Large intestine (tissue), 12 donors: ENCODE measurements around the gene GAPT. TPM values are rescaled to one million over a fixed set of nuclear protein-coding genes. Genes with fewer than 3 reads are reported as not detected.

Source experiments
- DNase-seq, 2 donors: peaks; one replicate each; pipeline versions ENCODE4 v3.0.0 to v3.0.0-alpha.2; 2013
- H3K27ac ChIP-seq: one replicate; pipeline ENCODE4 v1.5.1; 2013; ENCODE audit warnings: low read length
- H3K27me3 ChIP-seq: 2 replicates; pipeline ENCODE4 v1.6.1; 2013; ENCODE audit warnings: low read length; ENCODE audit not compliant: control insufficient read depth, insufficient read depth
- H3K36me3 ChIP-seq: 2 replicates; pipeline ENCODE4 v1.6.1; 2013; ENCODE audit warnings: low read length; ENCODE audit not compliant: control insufficient read depth, insufficient read depth
- H3K4me1 ChIP-seq: one replicate; pipeline ENCODE4 v1.6.1; 2013; ENCODE audit warnings: low read length; ENCODE audit not compliant: control insufficient read depth, insufficient read depth
- H3K4me3 ChIP-seq: one replicate; pipeline ENCODE4 v1.5.1; 2013; ENCODE audit warnings: low read length
- H3K9me3 ChIP-seq: one replicate; pipeline ENCODE4 v1.6.1; 2013; ENCODE audit warnings: mild to moderate bottlenecking, low read depth, low read length, moderate library complexity; ENCODE audit not compliant: control insufficient read depth
- WGBS: methylation state at CpG from one replicate; pipeline ENCODE4 v1.1.5; 2013; ENCODE audit warnings: low lambda C conversion rate; ENCODE audit not compliant: insufficient coverage; 5-methylcytosine and 5-hydroxymethylcytosine counted together
- long read RNA-seq, 11 donors: transcript quantifications; one replicate each; lab custom pipeline, GENCODE V29; 2026
- polyA plus RNA-seq: library from polyadenylated mRNA; unstranded; fragments of 120-200 nt; gene quantifications from one replicate; pipeline ENCODE4 v1.2.1, GENCODE V29; 2013

The GAPT gene
- polyA plus RNA-seq = 0.57 TPM
- long read RNA-seq, donor 1, partial matches to known transcripts = 0 of 1 reads
- long read RNA-seq, donor 1, other reads (novel, unspliced or antisense) = 0 of 1 reads
- long read RNA-seq, donor 2, partial matches to known transcripts = 0 of 1 reads
- long read RNA-seq, donor 2, other reads (novel, unspliced or antisense) = 0 of 1 reads
- long read RNA-seq, donor 3, partial matches to known transcripts = 0 of 1 reads
- long read RNA-seq, donor 3, other reads (novel, unspliced or antisense) = 0 of 1 reads
- long read RNA-seq, donor 4 = 0 reads
- long read RNA-seq, donor 5 = 0 reads
- long read RNA-seq, donor 6, partial matches to known transcripts = 0 of 2 reads
- long read RNA-seq, donor 6, other reads (novel, unspliced or antisense) = 0 of 2 reads
- long read RNA-seq, donor 7 = 0 reads
- long read RNA-seq, donor 8 = 0 reads
- long read RNA-seq, donor 9 = 0 reads
- long read RNA-seq, donor 10 = 0 reads
- long read RNA-seq, donor 11 = 0 reads

DNA sequence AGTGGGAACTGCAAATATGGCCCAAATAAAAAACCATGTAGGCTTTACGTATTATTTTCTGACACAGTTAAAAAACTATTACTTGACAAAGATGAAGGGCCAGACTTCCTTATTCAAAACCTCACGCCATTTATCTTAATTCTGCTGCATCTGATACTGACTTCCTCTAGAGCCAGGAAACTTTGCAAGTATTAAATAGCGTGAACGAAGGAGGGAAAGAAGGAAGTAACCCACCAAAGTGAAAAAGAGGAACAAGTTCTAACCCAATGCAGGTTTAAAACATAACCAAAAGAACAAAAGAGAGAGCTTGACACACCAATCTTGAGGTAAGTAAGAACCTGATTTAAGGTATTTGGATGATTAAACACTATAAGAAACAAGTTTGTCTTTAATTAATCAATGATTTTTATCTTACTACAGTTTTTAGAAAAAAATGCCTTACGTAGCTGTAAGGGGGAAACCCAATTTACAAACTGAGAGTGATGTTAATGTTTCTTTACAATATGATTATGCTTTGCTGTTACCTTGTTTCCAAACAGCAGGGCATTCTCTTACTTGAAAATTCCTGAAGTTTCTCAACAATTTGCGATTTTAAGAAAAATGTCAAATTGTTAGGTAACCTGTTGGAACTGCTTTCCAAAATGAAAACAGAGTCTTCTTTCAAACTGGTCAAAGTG lies at the start of gene GAPT:
Gene GAPT (plus strand): TSS at position 220 of the 677 bp plus-strand sequence. CDS start 3,102 bp downstream, outside the sequence.
- no peaks in the 10 kb centered on the region for H3K36me3 ChIP-seq
- WGBS = 86% methylated on average over 4 of the region's 6 CpGs
- no peak within 1 kb of the TSS for H3K27ac ChIP-seq
- H3K9me3 ChIP-seq = no peaks in the 10 kb centered on the region
- DNase-seq = no peak
- H3K4me3 ChIP-seq = no peak within 1 kb of the TSS
- peaks cover 5% of the 10 kb centered on the region for H3K27me3 ChIP-seq
- no peaks in the 10 kb centered on the region for H3K4me1 ChIP-seq

DNA sequence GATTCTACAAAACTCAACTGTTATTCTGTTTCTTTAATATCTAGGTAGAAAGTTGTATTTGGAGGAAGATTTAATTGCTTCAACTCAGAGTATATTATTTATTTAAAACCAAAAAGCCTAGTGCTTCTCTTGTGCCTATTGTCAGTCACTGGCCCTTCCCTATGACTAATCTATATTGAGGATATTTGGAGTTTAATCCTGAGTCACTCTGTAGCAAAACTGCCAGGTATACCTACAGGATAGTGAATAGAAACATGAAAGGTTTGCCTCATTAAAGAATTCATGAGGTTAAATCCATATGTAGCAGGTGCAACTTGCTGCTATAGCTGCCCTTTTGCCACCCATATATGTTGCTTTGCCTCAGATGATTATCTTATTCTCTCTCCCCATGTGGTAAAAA lies 46.4 kb upstream of the GAPT start:
- Histone ChIP-seq H3K9me3 (no peaks in the 10 kb centered on the region), H3K36me3 (no peaks in the 10 kb centered on the region), H3K27me3 (no peaks in the 10 kb centered on the region), H3K27ac (no peak overlapping the region), H3K4me3 (no peak overlapping the region), H3K4me1 (no peaks in the 10 kb centered on the region)
- no peak for DNase-seq

GRCh38 chr5:58446024-58446423 lies 45.2 kb upstream of the GAPT start:
- H3K36me3 ChIP-seq = no peaks in the 10 kb centered on the region
- H3K9me3 ChIP-seq = no peaks in the 10 kb centered on the region
- DNase-seq = no peak
- WGBS = 100% methylated on average over 1 of the region's 10 CpGs
- no peaks in the 10 kb centered on the region for H3K27me3 ChIP-seq
- H3K4me3 ChIP-seq = no peak overlapping the region
- no peak overlapping the region for H3K27ac ChIP-seq
- no peaks in the 10 kb centered on the region for H3K4me1 ChIP-seq

- Histone ChIP-seq H3K27ac (no peak overlapping the region), H3K36me3 (no peaks in the 10 kb centered on the region), H3K27me3 (no peaks in the 10 kb centered on the region), H3K4me1 (no peaks in the 10 kb centered on the region), H3K9me3 (no peaks in the 10 kb centered on the region), H3K4me3 (no peak overlapping the region)
- no peak for DNase-seq
- 100% methylated on average over 1 of the region's 2 CpGs for WGBS
Measured at GRCh38 chr5:58447226-58447625, 44.0 kb upstream of the GAPT start.

- DNase-seq = no peak
- Histone ChIP-seq H3K27me3 (no peaks in the 10 kb centered on the region), H3K4me3 (no peak overlapping the region), H3K36me3 (peaks cover 6% of the 10 kb centered on the region), H3K4me1 (no peaks in the 10 kb centered on the region), H3K27ac (no peak overlapping the region), H3K9me3 (no peaks in the 10 kb centered on the region)
- WGBS = 83% methylated on average over 1 of the region's 3 CpGs
Measured at GRCh38 chr5:58450018-58450417, 41.2 kb upstream of the GAPT start.

- Histone ChIP-seq H3K4me1 (no peaks in the 10 kb centered on the region), H3K9me3 (no peaks in the 10 kb centered on the region), H3K27ac (no peak overlapping the region), H3K36me3 (peaks cover 13% of the 10 kb centered on the region), H3K4me3 (no peak overlapping the region), H3K27me3 (no peaks in the 10 kb centered on the region)
- WGBS = 82% methylated on average over 4 of the region's 10 CpGs
- no peak for DNase-seq
Measured at GRCh38 chr5:58450811-58451629, 40.2 kb upstream of the GAPT start.

GRCh38 chr5:58451732-58452565 lies 39.3 kb upstream of the GAPT start:
- peaks cover 13% of the 10 kb centered on the region for H3K36me3 ChIP-seq
- H3K9me3 ChIP-seq = no peaks in the 10 kb centered on the region
- no peak overlapping the region for H3K27ac ChIP-seq
- DNase-seq = no peak
- H3K4me1 ChIP-seq = no peaks in the 10 kb centered on the region
- H3K4me3 ChIP-seq = no peak overlapping the region
- 92% methylated on average over 6 of the region's 8 CpGs for WGBS
- H3K27me3 ChIP-seq = no peaks in the 10 kb centered on the region

GRCh38 chr5:58452566-58453258 lies 38.5 kb upstream of the GAPT start:
- Histone ChIP-seq H3K4me3 (no peak overlapping the region), H3K27ac (no peak overlapping the region), H3K4me1 (no peaks in the 10 kb centered on the region), H3K27me3 (no peaks in the 10 kb centered on the region), H3K36me3 (peaks cover 13% of the 10 kb centered on the region), H3K9me3 (no peaks in the 10 kb centered on the region)
- DNase-seq = no peak
- no CpG with 5 or more reads among the region's 3 CpGs for WGBS

DNA sequence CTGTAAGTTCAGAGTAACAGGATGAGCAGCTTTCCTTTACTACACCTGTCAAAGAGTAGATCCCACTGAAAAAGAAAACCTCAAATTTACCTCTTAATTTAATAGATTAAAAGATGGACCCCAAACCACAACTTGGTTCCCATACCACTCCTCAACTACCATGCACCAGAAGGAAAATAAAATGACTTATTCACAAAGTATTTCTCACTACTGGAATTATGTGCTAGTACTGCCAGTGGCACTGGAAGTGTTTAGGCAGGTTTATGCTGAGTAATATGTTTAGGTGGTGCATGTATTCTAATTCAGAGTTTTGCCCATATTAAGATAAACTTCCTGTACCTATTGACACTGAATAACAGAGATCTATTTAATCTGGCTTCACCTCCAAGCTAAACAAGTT lies 37.9 kb upstream of the GAPT start:
- H3K27me3 ChIP-seq = no peaks in the 10 kb centered on the region
- H3K4me1 ChIP-seq = no peaks in the 10 kb centered on the region
- H3K4me3 ChIP-seq = no peak overlapping the region
- H3K36me3 ChIP-seq = peaks cover 13% of the 10 kb centered on the region
- no peak overlapping the region for H3K27ac ChIP-seq
- H3K9me3 ChIP-seq = no peaks in the 10 kb centered on the region
- no peak for DNase-seq
